HG03135 (cell line): ENCODE results near the gene FKBP3.
"Not testable (repeated sequence)": the region's sequence is repeated elsewhere in the genome, so short reads cannot be mapped to it uniquely, and the experiment has no call there.

Experiments
- ATAC-seq: cut with Tn5 transposase; IDR thresholded peaks from one replicate; pipeline ENCODE4 v1.9.1; 2021; ENCODE audit warnings: mild to moderate bottlenecking, moderate library complexity; ENCODE audit not compliant: unreplicated experiment

Gene FKBP3

GRCh38 chr14:45134051-45134958, at the start of gene FKBP3:
Gene FKBP3, minus strand, starts transcription at chr14:45134481. Its CDS starts 25 bp downstream, at chr14:45134456.
- ATAC-seq: peak; percentile 92

DNA sequence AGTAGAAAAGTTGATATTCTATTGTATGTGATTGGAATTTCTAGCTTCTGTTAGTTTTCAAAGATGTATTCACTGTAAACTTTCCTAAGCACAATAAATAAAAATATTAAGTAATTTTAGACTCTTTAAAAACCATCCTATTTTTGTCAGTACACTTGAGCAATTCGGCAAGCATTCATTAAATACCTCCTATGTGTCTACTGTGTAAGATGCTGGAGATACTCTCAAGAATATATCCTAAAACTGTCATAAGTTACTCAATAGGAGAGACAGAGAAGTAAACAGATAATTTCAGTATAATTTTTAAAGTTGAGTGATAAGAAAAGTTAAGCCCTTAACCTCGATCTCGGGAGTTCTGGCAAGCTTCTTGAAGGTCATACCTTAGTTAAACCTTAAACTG, 47.5 kb upstream of the FKBP3 start:
- no peak for ATAC-seq

- ATAC-seq: no peak
Observed at GRCh38 chr14:45181329-45181728, 47.0 kb upstream of the FKBP3 start.

- no peak for ATAC-seq
Observed at GRCh38 chr14:45177076-45177475, 42.8 kb upstream of the FKBP3 start.

- no peak for ATAC-seq
Observed at GRCh38 chr14:45169906-45170305, 35.6 kb upstream of the FKBP3 start.

DNA sequence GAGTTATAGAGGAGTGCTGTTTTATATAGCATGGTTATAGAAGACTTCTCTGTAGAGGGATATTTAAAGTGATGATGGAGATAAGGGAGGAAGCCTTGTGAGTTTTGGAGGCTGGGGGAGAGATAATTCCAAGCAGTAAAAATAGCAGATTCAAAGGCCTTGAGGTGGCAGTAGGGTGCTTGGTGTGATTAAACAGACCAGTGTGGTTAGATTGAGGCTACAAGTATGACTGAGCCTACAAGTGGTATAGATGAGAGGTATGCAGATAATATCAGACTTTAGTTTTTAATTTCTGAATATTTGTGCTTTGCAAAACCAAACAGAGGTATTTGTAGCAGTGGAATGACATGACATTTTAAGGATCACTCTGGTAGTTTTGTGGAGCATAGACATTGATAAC, 21.8 kb upstream of the FKBP3 start:
- no peak for ATAC-seq

DNA sequence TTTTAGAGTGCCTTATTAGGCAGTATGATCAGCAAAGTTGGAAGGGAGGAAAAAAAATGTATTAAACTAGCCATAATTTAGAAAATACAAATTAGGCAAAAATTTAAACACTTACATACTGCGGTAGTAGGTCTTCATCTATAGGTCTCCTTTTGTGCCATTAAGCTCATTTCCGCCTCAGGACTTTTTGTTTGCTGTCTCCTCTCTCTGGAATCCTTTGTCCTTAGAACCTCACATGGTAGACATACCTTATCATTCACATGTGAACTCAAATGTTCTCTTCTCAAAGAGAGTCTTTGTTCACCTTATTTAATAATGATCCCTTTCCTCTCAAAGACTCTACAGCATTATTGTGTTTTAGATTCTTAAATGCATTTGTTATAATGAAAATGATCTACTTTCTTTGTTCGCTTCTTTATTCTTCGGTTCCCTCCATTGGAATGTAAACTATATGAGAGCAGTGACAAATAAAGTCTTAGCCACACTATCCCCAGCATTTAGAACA, 16.2 kb upstream of the FKBP3 start:
- ATAC-seq: no peak

- no peak for ATAC-seq
Observed at GRCh38 chr14:45149602-45150001, 15.3 kb upstream of the FKBP3 start.

GRCh38 chr14:45145214-45145613, 10.9 kb upstream of the FKBP3 start:
- ATAC-seq: no peak

GRCh38 chr14:45144658-45145057, 10.4 kb upstream of the FKBP3 start:
- ATAC-seq: no peak

DNA sequence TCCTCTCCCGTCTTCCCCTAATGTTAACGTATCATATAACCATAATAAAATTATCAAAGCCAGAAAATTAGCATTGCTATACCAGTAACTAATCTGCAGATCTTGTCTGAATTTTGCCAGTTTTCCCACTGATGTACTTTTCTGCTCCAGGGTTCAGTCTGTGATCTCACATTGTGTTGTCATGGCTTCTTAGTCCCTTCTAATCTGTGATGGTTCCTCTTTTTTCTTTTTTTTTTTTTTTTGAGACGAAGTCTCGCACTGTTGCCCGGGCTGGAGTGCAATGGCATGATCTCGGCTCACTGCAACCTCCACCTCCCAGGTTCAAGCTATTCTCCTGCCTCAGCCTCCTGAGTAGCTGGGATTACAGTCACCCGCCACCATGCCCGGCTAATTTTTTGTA, 7.8 kb upstream of the FKBP3 start:
- not testable (repeated sequence) for ATAC-seq

DNA sequence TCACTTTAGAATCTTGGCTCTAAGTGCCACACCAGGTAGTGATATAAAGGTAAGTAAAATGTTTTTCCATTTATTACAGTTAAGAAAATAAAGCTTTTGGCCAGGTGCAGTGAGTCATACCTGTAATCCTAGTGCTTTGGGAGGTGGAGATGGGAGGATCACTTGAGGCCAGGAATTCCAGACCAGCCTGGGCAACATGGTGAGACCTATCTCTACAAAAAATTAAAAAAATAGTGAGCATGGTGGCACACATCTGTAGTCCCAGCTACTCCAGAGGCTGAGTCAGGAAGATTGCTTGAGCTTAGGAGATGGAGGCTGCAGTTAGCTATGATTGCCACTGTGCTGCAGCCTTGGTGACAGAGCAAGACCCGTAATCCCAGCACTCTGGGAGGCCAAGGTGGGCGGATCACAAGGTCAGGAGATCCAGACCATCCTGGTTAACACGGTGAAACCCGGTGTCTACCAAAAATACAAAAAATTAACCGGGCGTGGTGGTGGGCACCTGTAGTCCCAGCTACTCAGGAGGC, 6.4 kb upstream of the FKBP3 start:
- ATAC-seq: no peak

GRCh38 chr14:45136399-45136798, 2.1 kb upstream of the FKBP3 start:
- ATAC-seq: no peak

DNA sequence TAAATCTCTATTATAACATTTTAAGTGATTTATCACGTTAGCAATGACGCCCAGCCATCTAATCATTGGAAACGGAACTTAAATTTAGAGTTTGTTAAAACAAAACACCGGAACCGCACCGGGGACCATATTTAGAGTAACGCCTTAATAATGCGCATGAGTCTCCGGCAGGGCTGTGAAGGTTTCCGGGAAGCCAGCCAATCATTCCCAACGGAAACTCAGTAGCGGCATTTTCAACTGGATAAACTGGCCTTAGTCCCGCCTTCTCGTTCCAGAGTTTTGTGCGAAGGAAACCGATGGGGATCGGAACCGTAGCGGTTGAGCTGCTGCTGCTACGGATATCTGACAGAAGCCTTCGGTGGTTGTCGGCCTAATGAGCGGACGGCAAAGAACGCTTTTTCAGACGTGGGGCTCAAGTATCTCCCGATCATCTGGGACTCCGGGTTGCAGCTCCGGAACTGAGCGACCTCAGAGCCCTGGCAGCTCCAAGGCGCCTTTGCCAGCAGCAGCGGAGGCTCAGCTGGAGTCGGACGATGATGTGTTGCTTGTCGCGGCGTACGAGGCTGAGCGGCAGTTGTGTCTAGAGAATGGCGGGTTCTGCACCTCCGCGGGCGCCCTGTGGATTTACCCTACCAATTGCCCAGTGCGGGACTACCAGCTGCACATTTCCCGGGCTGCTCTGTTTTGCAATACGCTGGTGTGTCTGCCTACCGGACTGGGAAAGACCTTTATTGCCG, 1.5 kb upstream of the FKBP3 start, which contains the start of gene FANCM:
FANCM (plus strand) TSS at position 272 of the 737 bp plus-strand sequence; CDS start at position 374, 102 bp downstream.
- ATAC-seq: peak; percentile 35

DNA sequence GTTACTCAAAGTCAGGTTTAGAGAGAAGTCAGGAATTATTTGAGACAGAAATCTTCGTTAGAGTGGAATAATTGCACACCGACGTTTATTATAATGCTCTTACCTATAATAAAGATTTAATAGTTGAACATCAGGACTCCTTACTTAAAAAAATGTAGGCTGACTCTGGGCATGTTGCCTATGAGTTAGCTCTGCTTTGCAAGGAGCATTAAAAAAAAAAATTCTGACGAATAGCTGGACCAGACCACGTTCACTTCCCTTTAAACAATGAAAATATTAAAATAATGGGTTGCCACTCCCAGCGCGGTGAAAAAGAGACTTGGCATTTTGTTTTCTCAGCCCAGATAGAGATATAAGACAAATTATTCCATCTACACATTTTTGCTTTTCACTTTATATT, 875 bp upstream of the FKBP3 start:
- ATAC-seq: no peak

DNA sequence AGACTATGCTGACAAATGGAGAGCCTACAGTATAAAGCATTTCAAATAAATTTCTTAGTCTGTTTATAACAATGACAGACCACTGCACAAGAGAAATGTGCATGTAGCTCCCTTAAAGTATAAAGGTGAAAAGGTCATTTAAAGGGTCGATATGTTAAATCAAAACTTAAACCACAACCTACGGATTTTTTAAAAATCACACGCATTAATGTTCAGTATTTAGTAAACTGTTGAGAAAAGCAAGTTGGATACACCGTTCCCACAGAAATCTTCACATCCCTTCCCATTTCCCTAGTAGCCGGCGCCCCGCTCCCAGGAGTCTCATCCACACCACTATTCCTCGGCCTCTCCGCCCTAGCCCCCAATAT, 614 bp downstream of the FKBP3 start:
- ATAC-seq: no peak

GRCh38 chr14:45128963-45129629, 5.2 kb downstream of the FKBP3 start:
- no peak for ATAC-seq

DNA sequence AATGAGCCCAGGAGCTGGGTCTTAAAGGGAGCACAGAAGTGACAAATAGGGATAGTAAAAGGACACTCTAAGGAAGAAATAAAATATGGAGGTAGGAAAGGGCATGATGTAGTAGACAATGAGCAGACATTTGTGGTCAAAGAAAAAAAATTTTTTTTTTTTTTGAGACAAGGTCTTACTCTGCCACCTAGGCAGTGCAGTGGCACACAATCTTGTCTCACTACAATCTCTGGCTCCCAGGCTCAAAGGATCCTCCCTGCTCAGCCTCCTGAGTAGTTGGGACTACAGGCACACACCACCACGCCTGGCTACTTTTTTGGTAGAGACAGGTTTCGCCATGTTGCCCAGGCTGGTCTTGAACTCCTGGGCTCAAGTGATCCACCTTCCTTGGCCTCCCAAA, 8.5 kb downstream of the FKBP3 start:
- ATAC-seq: no peak

- no peak for ATAC-seq
Observed at GRCh38 chr14:45123271-45123670, 11.0 kb downstream of the FKBP3 start.

- ATAC-seq: no peak
Observed at GRCh38 chr14:45120096-45120495, 14.2 kb downstream of the FKBP3 start.

DNA sequence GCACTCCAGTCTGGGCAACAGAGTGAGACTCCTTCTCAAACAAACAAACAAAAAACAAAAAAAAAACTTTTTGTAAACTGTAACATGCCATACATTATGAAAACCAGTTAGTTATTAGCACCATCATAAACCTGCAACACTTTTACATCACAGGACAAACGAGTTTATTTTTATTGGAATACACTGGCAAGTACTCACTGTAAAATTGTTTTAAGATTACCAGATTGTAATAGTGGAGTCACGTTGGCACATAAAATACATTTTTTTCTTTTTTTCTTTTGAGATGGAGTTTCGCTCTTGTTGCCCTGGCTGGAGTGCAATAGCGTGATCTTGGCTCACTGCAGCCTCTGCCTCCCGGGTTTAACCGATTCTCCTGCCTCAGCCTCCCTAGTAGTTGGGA, 15.7 kb downstream of the FKBP3 start:
- ATAC-seq: no peak
